Gastrocnemius medialis (tissue), 4 donors: Measurements from ENCODE around the gene LAMC3. TPM values are rescaled to one million over a fixed set of nuclear protein-coding genes. Genes with fewer than 3 reads are reported as not detected.

Source experiments
- ATAC-seq, 2 donors: fragments of 150-250 bp; one replicate each; pipeline ENCODE4 v1.9.1; 2016
- DNase-seq, 2 donors: peaks; one replicate each; pipeline ENCODE4 v3.0.0-alpha.2; 2019
- H3K27ac ChIP-seq, 4 donors: fragments of 200-600 bp; sonication (generic); 1 replicate in 1 of 4; 2 replicates in 3 of 4; pipeline ENCODE4 v1.5.1; 2016 to 2018; ENCODE audit warnings: mild to moderate bottlenecking in 2 of 4, moderate library complexity in 1 of 4
- H3K27me3 ChIP-seq, 3 donors: fragments of 200-600 bp; sonication (generic) in 2 of 3; 1 replicate in 1 of 3; 2 replicates in 2 of 3; pipeline versions ENCODE4 v1.5.1 to v1.6.0; 2016 to 2019; ENCODE audit warnings: mild to moderate bottlenecking in 1 of 3, moderate library complexity in 1 of 3
- H3K36me3 ChIP-seq, 2 donors: fragments of 200-600 bp; sonication (generic) in 1 of 2; one replicate each; pipeline ENCODE4 v1.5.1; 2017 to 2018
- H3K4me1 ChIP-seq, 2 donors: fragments of 200-600 bp; sonication (generic) in 1 of 2; one replicate each; pipeline ENCODE4 v1.5.1; 2016 to 2017; ENCODE audit warnings: mild to moderate bottlenecking in 2 of 2
- H3K4me3 ChIP-seq, 4 donors: fragments of 200-600 bp; sonication (generic) in 3 of 4; 1 replicate in 1 of 4; 2 replicates in 3 of 4; pipeline ENCODE4 v1.5.1; 2016 to 2019; ENCODE audit warnings: mild to moderate bottlenecking in 2 of 4
- H3K9me3 ChIP-seq, 3 donors: fragments of 200-600 bp; sonication (generic) in 2 of 3; 1 replicate in 1 of 3; 2 replicates in 2 of 3; pipeline ENCODE4 v1.5.1; 2016 to 2019
- POLR2A ChIP-seq, 2 donors: fragments of 450-650 bp; IDR thresholded peaks; one replicate each; pipeline ENCODE4 v1.6.1; 2017; ENCODE audit warnings: antibody characterized with exemption in 2 of 2, mild to moderate bottlenecking in 2 of 2, moderate library complexity in 2 of 2
- in situ Hi-C, 4 donors: fragments of 200-750 bp; cut with MboI; loops; one replicate each; pipeline versions ENCODE4 v1.15.0 to v1.8.0; 2017; ENCODE audit warnings: low sequenced_read_pairs in 4 of 4
- intact Hi-C: fragments of 100-400 bp; cut with DNase I; formaldehyde crosslinking; loops from one replicate; pipeline ENCODE4 v1.15.1; 2023; ENCODE audit warnings: low total_unique reads
- total RNA-seq, 4 donors: library from RNA; depleted of rRNA; stranded (reverse); fragments of >200 nt; gene quantifications; one replicate each; pipeline versions ENCODE4 v1.1.0 to v1.2.3, GENCODE V29; 2016
- TF ChIP-seq, protein P1 (sequence below), 5 experiments: fragments of 450-650 bp in 3 of 5; fragments of 200-600 bp in 2 of 5; sonication (generic) in 2 of 5; IDR thresholded peaks in 4 of 5; conservative IDR thresholded peaks in 1 of 5; 1 replicate in 4 of 5; 2 replicates in 1 of 5; pipeline ENCODE4 v1.5.1; 2016 to 2019; ENCODE audit warnings: antibody characterized with exemption in 5 of 5, mild to moderate bottlenecking in 3 of 5, moderate library complexity in 3 of 5

Gene LAMC3
- total RNA-seq, 4 donors from 2014 or later: 0.07 to 1.5 (median 0.72) TPM

- H3K27ac ChIP-seq: no peak overlapping the region
- TF ChIP-seq, protein P1, sequence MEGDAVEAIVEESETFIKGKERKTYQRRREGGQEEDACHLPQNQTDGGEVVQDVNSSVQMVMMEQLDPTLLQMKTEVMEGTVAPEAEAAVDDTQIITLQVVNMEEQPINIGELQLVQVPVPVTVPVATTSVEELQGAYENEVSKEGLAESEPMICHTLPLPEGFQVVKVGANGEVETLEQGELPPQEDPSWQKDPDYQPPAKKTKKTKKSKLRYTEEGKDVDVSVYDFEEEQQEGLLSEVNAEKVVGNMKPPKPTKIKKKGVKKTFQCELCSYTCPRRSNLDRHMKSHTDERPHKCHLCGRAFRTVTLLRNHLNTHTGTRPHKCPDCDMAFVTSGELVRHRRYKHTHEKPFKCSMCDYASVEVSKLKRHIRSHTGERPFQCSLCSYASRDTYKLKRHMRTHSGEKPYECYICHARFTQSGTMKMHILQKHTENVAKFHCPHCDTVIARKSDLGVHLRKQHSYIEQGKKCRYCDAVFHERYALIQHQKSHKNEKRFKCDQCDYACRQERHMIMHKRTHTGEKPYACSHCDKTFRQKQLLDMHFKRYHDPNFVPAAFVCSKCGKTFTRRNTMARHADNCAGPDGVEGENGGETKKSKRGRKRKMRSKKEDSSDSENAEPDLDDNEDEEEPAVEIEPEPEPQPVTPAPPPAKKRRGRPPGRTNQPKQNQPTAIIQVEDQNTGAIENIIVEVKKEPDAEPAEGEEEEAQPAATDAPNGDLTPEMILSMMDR (IDR thresholded peaks at IDR 0.05 in 4 of 5, conservative IDR thresholded peaks at IDR 0.05 in 1 of 5): no peak
- TF ChIP-seq POLR2A (IDR thresholded peaks at IDR 0.05): no peak
- no peaks in the 10 kb centered on the region for H3K27me3 ChIP-seq
- no peaks in the 10 kb centered on the region for H3K9me3 ChIP-seq
- DNase-seq (no peak), ATAC-seq (no peak)
- H3K36me3 ChIP-seq: no peaks in the 10 kb centered on the region
- no peak overlapping the region for H3K4me3 ChIP-seq
- no peaks in the 10 kb centered on the region for H3K4me1 ChIP-seq
- in situ Hi-C loops: no loop called here
- intact Hi-C loops: no loop called here
Measured at GRCh38 chr9:131111186-131111853, 102.3 kb downstream of the LAMC3 start.

- H3K4me1 ChIP-seq: no peaks in the 10 kb centered on the region
Measured at GRCh38 chr9:131111854-131112311, 102.9 kb downstream of the LAMC3 start.

DNA sequence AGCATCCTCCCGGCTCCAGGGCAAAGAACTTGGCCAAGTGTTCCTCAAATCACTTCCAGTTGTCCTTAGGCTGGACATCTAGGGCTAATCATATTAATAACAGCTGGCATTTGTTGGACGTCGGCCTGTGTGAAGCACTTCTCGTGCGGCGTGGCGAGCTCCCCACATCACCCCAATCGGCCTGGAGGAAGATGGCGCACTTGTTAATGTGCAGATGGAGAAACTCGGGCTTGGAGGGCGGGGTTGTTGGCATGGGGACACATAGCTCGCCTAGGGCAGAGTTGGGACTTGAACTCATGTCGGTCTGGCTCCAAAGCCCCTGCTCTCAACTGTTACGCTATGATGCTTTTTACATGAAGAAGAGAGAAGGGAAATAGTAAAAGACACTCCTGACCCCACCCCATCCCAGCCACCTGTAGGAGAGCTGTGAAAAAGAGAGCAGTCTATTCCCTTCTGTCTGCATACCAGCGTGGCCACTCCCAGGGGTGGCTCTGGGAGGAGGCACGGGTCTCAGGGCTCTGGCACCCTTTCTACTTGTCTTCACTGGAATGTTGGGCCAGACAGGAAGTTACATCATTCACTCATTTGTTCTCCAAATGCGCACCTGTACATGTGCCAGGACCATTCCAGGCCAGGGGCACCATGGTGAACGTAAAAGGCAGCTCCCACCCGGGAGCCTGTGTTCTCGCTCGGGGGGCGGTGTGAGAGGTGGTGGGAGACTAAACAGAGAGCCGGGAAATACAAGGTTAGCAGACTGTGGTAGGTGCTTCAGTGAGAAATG, 103.6 kb downstream of the LAMC3 start:
- peak in 1 of 2 donors; percentile 9 for DNase-seq
- Histone ChIP-seq H3K4me1 (no peaks in the 10 kb centered on the region), H3K36me3 (no peaks in the 10 kb centered on the region), H3K27ac (peak overlapping the region in 2 of 4 donors; percentile 22 to 28), H3K27me3 (no peaks in the 10 kb centered on the region), H3K9me3 (no peaks in the 10 kb centered on the region), H3K4me3 (no peak overlapping the region)
- ATAC-seq: no peak
- in situ Hi-C loops (no loop called here), intact Hi-C loops (no loop called here)
- TF ChIP-seq, protein P1 (IDR thresholded peaks at IDR 0.05 in 4 of 5, conservative IDR thresholded peaks at IDR 0.05 in 1 of 5): no peak
- no peak for TF ChIP-seq POLR2A (IDR thresholded peaks at IDR 0.05)

More at GRCh38 chr9:131111854-131112311, 102.9 kb downstream of the LAMC3 start:
- Histone ChIP-seq H3K36me3 (no peaks in the 10 kb centered on the region), H3K4me3 (no peak overlapping the region), H3K27me3 (no peaks in the 10 kb centered on the region), H3K9me3 (no peaks in the 10 kb centered on the region), H3K27ac (no peak overlapping the region)
- TF ChIP-seq POLR2A (IDR thresholded peaks at IDR 0.05): no peak
- TF ChIP-seq, protein P1 (IDR thresholded peaks at IDR 0.05 in 4 of 5, conservative IDR thresholded peaks at IDR 0.05 in 1 of 5): no peak
- in situ Hi-C loops: no loop called here
- no peak for ATAC-seq
- intact Hi-C loops: no loop called here
- no peak for DNase-seq

DNA sequence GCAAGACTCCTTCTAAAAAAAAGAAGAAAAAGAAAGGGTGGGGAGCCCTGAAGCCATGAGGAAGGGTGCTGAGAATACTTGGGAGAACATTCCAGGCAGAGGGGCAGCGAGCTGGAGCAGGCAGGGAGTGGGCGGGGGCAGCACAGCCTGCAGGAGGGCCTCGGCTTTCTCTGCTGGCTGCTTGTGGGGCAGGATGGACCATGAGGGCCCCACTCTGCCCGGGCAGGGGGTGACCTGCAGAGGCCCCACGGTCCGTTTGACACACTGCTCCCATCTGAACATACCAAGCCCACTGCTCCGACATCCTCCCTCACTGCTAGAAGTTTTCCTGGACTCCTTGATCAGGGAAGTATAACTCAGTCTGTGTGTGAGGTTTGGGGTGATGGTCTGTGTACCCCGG, 104.7 kb downstream of the LAMC3 start:
- Histone ChIP-seq H3K9me3 (no peaks in the 10 kb centered on the region), H3K27ac (peak overlapping the region in 1 of 4 donors; percentile 10), H3K27me3 (no peaks in the 10 kb centered on the region), H3K4me1 (no peaks in the 10 kb centered on the region), H3K36me3 (no peaks in the 10 kb centered on the region), H3K4me3 (no peak overlapping the region)
- no peak for TF ChIP-seq POLR2A (IDR thresholded peaks at IDR 0.05)
- TF ChIP-seq, protein P1 (IDR thresholded peaks at IDR 0.05 in 4 of 5, conservative IDR thresholded peaks at IDR 0.05 in 1 of 5): no peak
- DNase-seq (no peak), ATAC-seq (no peak)
- in situ Hi-C loops (no loop called here), intact Hi-C loops (no loop called here)
